Fibroblast of lung (primary cell): ENCODE results near the gene ZNF530. TPM values are rescaled to one million over a fixed set of nuclear protein-coding genes. Genes with fewer than 3 reads are reported as not detected.
A peak's percentile ranks its signal among the peaks of the same experiment; 100 is the strongest.

Experiments
- DNase-seq, 2 donors: peaks; one replicate each; pipeline versions ENCODE4 v3.0.0 to v3.0.0-alpha.2; 2010; ENCODE audit warnings: low read depth in 2 of 2
- H2AFZ ChIP-seq: 2 replicates; pipeline ENCODE4 v1.5.1; 2012; ENCODE audit warnings: low read length, control low read depth, inconsistent platforms
- H3K27ac ChIP-seq: 2 replicates; pipeline ENCODE4 v1.5.1; 2011; ENCODE audit warnings: low read length, control low read depth; ENCODE audit not compliant: insufficient read depth
- H3K27me3 ChIP-seq: 2 replicates; pipeline ENCODE4 v1.5.1; 2011; ENCODE audit warnings: mild to moderate bottlenecking, low read length; ENCODE audit not compliant: control insufficient read depth, insufficient read depth
- H3K36me3 ChIP-seq: 2 replicates; pipeline ENCODE4 v1.5.1; 2011; ENCODE audit warnings: low read length; ENCODE audit not compliant: control insufficient read depth, insufficient read depth
- H3K4me1 ChIP-seq: 2 replicates; pipeline ENCODE4 v1.5.1; 2011; ENCODE audit warnings: low read length; ENCODE audit not compliant: control insufficient read depth, insufficient read depth; ENCODE audit errors: extremely low read depth
- H3K4me2 ChIP-seq: 2 replicates; pipeline ENCODE4 v1.5.1; 2011; ENCODE audit warnings: low read length, control low read depth; ENCODE audit not compliant: insufficient read depth; ENCODE audit errors: extremely low read depth
- H3K4me3 ChIP-seq, 4 experiments: fragments of 200-600 bp in 1 of 4; sonication (generic) in 1 of 4; replicated peaks in 1 of 4; 2 replicates each; pipeline ENCODE4 v1.5.1; 2011 to 2016; ENCODE audit warnings: low read length in 4 of 4, low read depth in 3 of 4, mild to moderate bottlenecking in 3 of 4, control low read depth in 2 of 4, inconsistent platforms in 1 of 4, mixed read lengths in 1 of 4; ENCODE audit not compliant: insufficient read depth in 1 of 4; ENCODE audit errors: control extremely low read depth in 1 of 4
- H3K79me2 ChIP-seq: 2 replicates; pipeline ENCODE4 v1.5.1; 2012; ENCODE audit warnings: mild to moderate bottlenecking, low read length, inconsistent platforms; ENCODE audit not compliant: control insufficient read depth, insufficient read depth
- H3K9ac ChIP-seq: 2 replicates; pipeline ENCODE4 v1.5.1; 2011; ENCODE audit warnings: mild to moderate bottlenecking, low read length, control low read depth; ENCODE audit not compliant: insufficient read depth
- H3K9me3 ChIP-seq: 2 replicates; pipeline ENCODE4 v1.5.1; 2012; ENCODE audit warnings: low read depth, low read length; ENCODE audit not compliant: control insufficient read depth, insufficient read depth
- H4K20me1 ChIP-seq: 2 replicates; pipeline ENCODE4 v1.5.1; 2011; ENCODE audit warnings: low read length; ENCODE audit not compliant: control insufficient read depth, insufficient read depth; ENCODE audit errors: extremely low read depth
- EZH2 ChIP-seq: IDR thresholded peaks from 2 replicates; pipeline ENCODE4 v1.5.1; 2012; ENCODE audit warnings: low read length, control low read depth, mild to moderate bottlenecking; ENCODE audit errors: missing control alignments
- polyA plus RNA-seq, 2 donors: library from polyadenylated mRNA; depleted of rRNA in 1 of 2; stranded (reverse) in 1 of 2; unstranded in 1 of 2; fragments of >200 nt; gene quantifications; 2 replicates each; pipeline ENCODE4 v1.2.1, GENCODE V29; 2011 to 2012; ENCODE audit warnings: missing spikeins in 1 of 2
- total RNA-seq: library from RNA; depleted of rRNA; stranded (reverse); fragments of >200 nt; gene quantifications from 2 replicates; pipeline ENCODE4 v1.2.1, GENCODE V29; 2014
- TF ChIP-seq, protein P1 (sequence below), 2 donors: IDR thresholded peaks in 1 of 2; conservative IDR thresholded peaks in 1 of 2; 1 replicate in 1 of 2; 2 replicates in 1 of 2; pipeline ENCODE4 v1.5.1; 2011 to 2012; ENCODE audit warnings: low read length in 2 of 2, control low read depth in 1 of 2, inconsistent platforms in 1 of 2, low read depth in 1 of 2, mild to moderate bottlenecking in 1 of 2

ZNF530 gene
- total and polyA plus RNA-seq, 2 donors (not counting 1 experiment from before 2014, with no cell fraction given), result 1.6 to 2.5 TPM

DNA sequence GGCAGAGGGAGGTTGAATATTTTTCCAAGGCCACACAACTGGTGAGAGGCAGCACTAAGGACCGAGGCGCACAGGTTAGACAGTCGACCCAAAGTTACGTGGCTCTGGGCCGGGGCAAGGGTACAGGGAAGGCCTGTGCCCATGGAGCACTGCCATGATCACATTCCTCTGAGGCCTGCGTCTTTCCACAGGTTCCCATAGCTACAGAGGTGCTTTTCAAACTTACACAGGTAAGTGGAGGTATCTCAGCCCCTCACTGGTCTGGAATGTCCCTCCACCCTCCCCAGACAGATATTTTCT is 34.1 kb downstream of the ZNF530 start:
- Histone ChIP-seq H3K4me2 (peak overlapping the region; percentile 85), H3K36me3 (peaks cover 4% of the 10 kb centered on the region), H3K27ac (peak overlapping the region; percentile 71), H2AFZ (peak overlapping the region; percentile 88), H3K9me3 (no peaks in the 10 kb centered on the region), H3K4me3 (peak overlapping the region; percentile 78 to 96 (median 90)), H3K4me1 (no peaks in the 10 kb centered on the region), H4K20me1 (no peaks in the 10 kb centered on the region), H3K27me3 (no peaks in the 10 kb centered on the region), H3K79me2 (no peaks in the 10 kb centered on the region), H3K9ac (peak overlapping the region; percentile 74)
- TF ChIP-seq EZH2, result no peak
- TF ChIP-seq, protein P1, sequence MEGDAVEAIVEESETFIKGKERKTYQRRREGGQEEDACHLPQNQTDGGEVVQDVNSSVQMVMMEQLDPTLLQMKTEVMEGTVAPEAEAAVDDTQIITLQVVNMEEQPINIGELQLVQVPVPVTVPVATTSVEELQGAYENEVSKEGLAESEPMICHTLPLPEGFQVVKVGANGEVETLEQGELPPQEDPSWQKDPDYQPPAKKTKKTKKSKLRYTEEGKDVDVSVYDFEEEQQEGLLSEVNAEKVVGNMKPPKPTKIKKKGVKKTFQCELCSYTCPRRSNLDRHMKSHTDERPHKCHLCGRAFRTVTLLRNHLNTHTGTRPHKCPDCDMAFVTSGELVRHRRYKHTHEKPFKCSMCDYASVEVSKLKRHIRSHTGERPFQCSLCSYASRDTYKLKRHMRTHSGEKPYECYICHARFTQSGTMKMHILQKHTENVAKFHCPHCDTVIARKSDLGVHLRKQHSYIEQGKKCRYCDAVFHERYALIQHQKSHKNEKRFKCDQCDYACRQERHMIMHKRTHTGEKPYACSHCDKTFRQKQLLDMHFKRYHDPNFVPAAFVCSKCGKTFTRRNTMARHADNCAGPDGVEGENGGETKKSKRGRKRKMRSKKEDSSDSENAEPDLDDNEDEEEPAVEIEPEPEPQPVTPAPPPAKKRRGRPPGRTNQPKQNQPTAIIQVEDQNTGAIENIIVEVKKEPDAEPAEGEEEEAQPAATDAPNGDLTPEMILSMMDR (conservative IDR thresholded peaks at IDR 0.05 in 1 of 2, IDR thresholded peaks at IDR 0.05 in 1 of 2; ENCODE audit: low read depth in 1 of 2, low read length in 2 of 2), result no peak
- DNase-seq, result no peak

DNA sequence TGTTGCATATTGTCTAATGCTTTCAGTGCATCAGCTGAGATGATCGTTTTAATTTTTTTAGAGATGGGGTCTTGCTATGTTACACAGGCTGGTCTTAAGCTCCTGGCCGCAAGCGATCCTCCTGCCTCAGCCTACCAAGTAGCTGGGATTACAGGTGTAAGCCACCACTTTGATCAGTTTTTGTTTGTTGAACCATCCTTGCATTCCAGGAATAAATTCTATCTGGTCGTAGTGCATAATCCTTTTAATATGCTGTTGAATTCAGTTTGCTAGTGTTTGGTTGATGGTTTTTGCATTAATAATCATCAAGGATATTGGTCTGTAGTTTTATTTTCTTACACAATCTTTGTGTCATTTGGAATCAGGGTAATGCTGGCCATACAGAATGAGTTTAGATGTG is 37.7 kb downstream of the ZNF530 start:
- H3K27me3 ChIP-seq, result no peaks in the 10 kb centered on the region
- H3K79me2 ChIP-seq, result no peaks in the 10 kb centered on the region
- H3K9me3 ChIP-seq, result peaks cover 9% of the 10 kb centered on the region
- no peak overlapping the region for H3K27ac ChIP-seq
- no peak overlapping the region for H2AFZ ChIP-seq
- no peaks in the 10 kb centered on the region for H4K20me1 ChIP-seq
- no peaks in the 10 kb centered on the region for H3K4me1 ChIP-seq
- no peak overlapping the region for H3K9ac ChIP-seq
- TF ChIP-seq EZH2, result no peak
- TF ChIP-seq, protein P1 (conservative IDR thresholded peaks at IDR 0.05 in 1 of 2, IDR thresholded peaks at IDR 0.05 in 1 of 2; ENCODE audit: low read depth in 1 of 2, low read length in 2 of 2), result no peak
- H3K4me2 ChIP-seq, result no peak overlapping the region
- DNase-seq, result no peak
- no peak overlapping the region for H3K4me3 ChIP-seq
- H3K36me3 ChIP-seq, result peaks cover 17% of the 10 kb centered on the region

DNA sequence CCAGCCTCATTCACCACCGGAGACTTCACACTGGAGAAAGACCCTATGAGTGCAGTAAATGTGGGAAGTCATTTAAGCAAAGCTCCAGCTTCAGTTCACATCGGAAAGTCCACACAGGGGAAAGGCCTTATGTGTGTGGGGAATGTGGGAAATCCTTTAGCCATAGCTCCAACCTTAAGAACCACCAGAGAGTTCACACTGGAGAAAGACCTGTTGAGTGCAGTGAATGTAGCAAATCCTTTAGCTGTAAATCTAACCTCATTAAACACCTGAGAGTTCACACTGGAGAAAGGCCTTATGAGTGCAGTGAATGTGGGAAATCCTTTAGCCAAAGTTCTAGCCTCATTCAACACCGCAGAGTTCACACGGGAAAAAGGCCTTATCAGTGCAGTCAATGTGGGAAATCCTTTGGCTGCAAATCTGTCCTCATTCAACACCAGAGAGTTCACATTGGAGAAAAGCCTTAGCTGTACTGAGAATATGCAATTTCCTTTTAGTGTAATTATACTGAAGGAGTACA is 42.1 kb downstream of the ZNF530 start:
- H3K27me3 ChIP-seq, result no peaks in the 10 kb centered on the region
- H3K4me2 ChIP-seq, result no peak overlapping the region
- H3K27ac ChIP-seq, result no peak overlapping the region
- H3K4me3 ChIP-seq, result no peak overlapping the region
- H3K9ac ChIP-seq, result no peak overlapping the region
- H3K4me1 ChIP-seq, result no peaks in the 10 kb centered on the region
- no peaks in the 10 kb centered on the region for H3K79me2 ChIP-seq
- peaks cover 15% of the 10 kb centered on the region for H3K36me3 ChIP-seq
- DNase-seq, result peak in 1 of 2 donors; percentile 8
- H2AFZ ChIP-seq, result no peak overlapping the region
- TF ChIP-seq, protein P1 (conservative IDR thresholded peaks at IDR 0.05 in 1 of 2, IDR thresholded peaks at IDR 0.05 in 1 of 2; ENCODE audit: low read depth in 1 of 2, low read length in 2 of 2), result no peak
- no peak for TF ChIP-seq EZH2
- no peaks in the 10 kb centered on the region for H4K20me1 ChIP-seq
- peaks cover 10% of the 10 kb centered on the region for H3K9me3 ChIP-seq
